Vagina (tissue), 2 donors: ENCODE measurements around the gene CDH4.

Experiments
- POLR2A ChIP-seq, 2 donors: fragments of 450-650 bp; IDR thresholded peaks; one replicate each; pipeline ENCODE4 v1.6.1; 2017; ENCODE audit warnings: antibody characterized with exemption in 2 of 2, mild to moderate bottlenecking in 2 of 2, moderate library complexity in 2 of 2
- TF ChIP-seq, protein P1 (sequence below), 3 experiments: fragments of 450-650 bp in 2 of 3; fragments of 200-600 bp in 1 of 3; sonication (generic) in 1 of 3; IDR thresholded peaks; one replicate each; pipeline ENCODE4 v1.5.1; 2017 to 2019; ENCODE audit warnings: antibody characterized with exemption in 3 of 3, mild to moderate bottlenecking in 2 of 3, moderate library complexity in 2 of 3

DNA sequence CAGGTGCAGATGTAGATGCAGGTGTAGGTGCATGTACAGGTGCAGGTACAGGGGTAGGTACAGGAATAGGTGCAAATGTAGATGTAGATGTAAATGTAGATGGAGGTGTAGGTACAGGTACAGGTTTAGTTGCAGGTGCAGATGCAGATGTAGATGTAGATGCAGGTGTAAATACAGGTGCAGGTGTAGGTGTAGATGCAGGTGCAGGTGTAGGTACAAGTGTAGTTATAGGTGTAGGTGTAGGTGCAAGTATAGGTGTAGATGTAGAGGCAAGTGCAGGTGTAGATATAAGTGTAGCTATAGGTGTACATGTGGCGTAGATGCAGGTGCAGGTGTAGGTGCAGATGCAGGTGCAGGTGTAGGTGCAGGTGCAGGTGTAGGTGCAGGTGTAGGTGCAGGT, 34.2 kb upstream of the CDH4 start:
- TF ChIP-seq, protein P1, sequence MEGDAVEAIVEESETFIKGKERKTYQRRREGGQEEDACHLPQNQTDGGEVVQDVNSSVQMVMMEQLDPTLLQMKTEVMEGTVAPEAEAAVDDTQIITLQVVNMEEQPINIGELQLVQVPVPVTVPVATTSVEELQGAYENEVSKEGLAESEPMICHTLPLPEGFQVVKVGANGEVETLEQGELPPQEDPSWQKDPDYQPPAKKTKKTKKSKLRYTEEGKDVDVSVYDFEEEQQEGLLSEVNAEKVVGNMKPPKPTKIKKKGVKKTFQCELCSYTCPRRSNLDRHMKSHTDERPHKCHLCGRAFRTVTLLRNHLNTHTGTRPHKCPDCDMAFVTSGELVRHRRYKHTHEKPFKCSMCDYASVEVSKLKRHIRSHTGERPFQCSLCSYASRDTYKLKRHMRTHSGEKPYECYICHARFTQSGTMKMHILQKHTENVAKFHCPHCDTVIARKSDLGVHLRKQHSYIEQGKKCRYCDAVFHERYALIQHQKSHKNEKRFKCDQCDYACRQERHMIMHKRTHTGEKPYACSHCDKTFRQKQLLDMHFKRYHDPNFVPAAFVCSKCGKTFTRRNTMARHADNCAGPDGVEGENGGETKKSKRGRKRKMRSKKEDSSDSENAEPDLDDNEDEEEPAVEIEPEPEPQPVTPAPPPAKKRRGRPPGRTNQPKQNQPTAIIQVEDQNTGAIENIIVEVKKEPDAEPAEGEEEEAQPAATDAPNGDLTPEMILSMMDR (IDR thresholded peaks at IDR 0.05): no peak
- no peak for TF ChIP-seq POLR2A (IDR thresholded peaks at IDR 0.05)
